Skeletal muscle satellite cell (primary cell): ENCODE measurements around the gene DNAH3.
A peak's percentile ranks its signal among the peaks of the same experiment; 100 is the strongest.
"Not testable (repeated sequence)": the region's sequence is repeated elsewhere in the genome, so short reads cannot be mapped to it uniquely, and the experiment has no call there.

Source experiments
- H3K27me3 ChIP-seq: 2 replicates; pipeline ENCODE4 v1.7.0; 2013; ENCODE audit warnings: low read length; ENCODE audit not compliant: control insufficient read depth, insufficient read depth
- H3K36me3 ChIP-seq: 2 replicates; pipeline ENCODE4 v1.7.0; 2013; ENCODE audit warnings: mild to moderate bottlenecking, control low read depth, low read length; ENCODE audit not compliant: insufficient read depth
- H3K4me1 ChIP-seq: 2 replicates; pipeline ENCODE4 v1.7.0; 2013; ENCODE audit warnings: low read length; ENCODE audit not compliant: control insufficient read depth, insufficient read depth
- H3K4me2 ChIP-seq: 2 replicates; pipeline ENCODE4 v1.7.0; 2013; ENCODE audit warnings: mild to moderate bottlenecking, low read length
- H3K4me3 ChIP-seq: 2 replicates; pipeline ENCODE4 v1.7.0; 2013; ENCODE audit warnings: low read length
- H3K9ac ChIP-seq: 2 replicates; pipeline ENCODE4 v1.7.0; 2013; ENCODE audit warnings: mild to moderate bottlenecking, low read depth, low read length, moderate library complexity
- H3K9me3 ChIP-seq: replicated peaks from 2 replicates; pipeline ENCODE4 v1.7.0; 2013; ENCODE audit warnings: mild to moderate bottlenecking, control low read depth, low read length

Gene DNAH3

GRCh38 chr16:21166561-21166961 lies 15.9 kb upstream of the DNAH3 start:
- H3K9me3 ChIP-seq, result no peaks in the 10 kb centered on the region
- peaks cover 18% of the 10 kb centered on the region for H3K36me3 ChIP-seq
- H3K4me3 ChIP-seq, result no peak overlapping the region
- no peak overlapping the region for H3K4me2 ChIP-seq
- peaks cover 14% of the 10 kb centered on the region for H3K4me1 ChIP-seq
- no peak overlapping the region for H3K9ac ChIP-seq
- H3K27me3 ChIP-seq, result no peaks in the 10 kb centered on the region

- Histone ChIP-seq H3K4me1 (peaks cover 22% of the 10 kb centered on the region), H3K4me2 (no peak overlapping the region), H3K4me3 (no peak overlapping the region), H3K9me3 (no peaks in the 10 kb centered on the region), H3K36me3 (peaks cover 7% of the 10 kb centered on the region), H3K27me3 (no peaks in the 10 kb centered on the region), H3K9ac (no peak overlapping the region)
Measured at GRCh38 chr16:21164521-21165168, 14.0 kb upstream of the DNAH3 start.

GRCh38 chr16:21163576-21163975 lies 12.9 kb upstream of the DNAH3 start:
- Histone ChIP-seq H3K27me3 (no peaks in the 10 kb centered on the region), H3K4me2 (no peak overlapping the region), H3K4me3 (no peak overlapping the region), H3K4me1 (peaks cover 25% of the 10 kb centered on the region), H3K9ac (no peak overlapping the region), H3K36me3 (peaks cover 7% of the 10 kb centered on the region), H3K9me3 (no peaks in the 10 kb centered on the region)

- no peak overlapping the region for H3K9ac ChIP-seq
- H3K4me1 ChIP-seq, result peaks cover 32% of the 10 kb centered on the region
- H3K4me3 ChIP-seq, result no peak overlapping the region
- H3K9me3 ChIP-seq, result no peaks in the 10 kb centered on the region
- H3K36me3 ChIP-seq, result peaks cover 7% of the 10 kb centered on the region
- H3K27me3 ChIP-seq, result no peaks in the 10 kb centered on the region
- no peak overlapping the region for H3K4me2 ChIP-seq
Measured at GRCh38 chr16:21162661-21163151, 12.1 kb upstream of the DNAH3 start.

- no peaks in the 10 kb centered on the region for H3K27me3 ChIP-seq
- no peak overlapping the region for H3K9ac ChIP-seq
- no peaks in the 10 kb centered on the region for H3K9me3 ChIP-seq
- H3K4me1 ChIP-seq, result peaks cover 24% of the 10 kb centered on the region
- no peak overlapping the region for H3K4me2 ChIP-seq
- no peak overlapping the region for H3K4me3 ChIP-seq
- H3K36me3 ChIP-seq, result peaks cover 7% of the 10 kb centered on the region
Measured at GRCh38 chr16:21161211-21161610, 10.6 kb upstream of the DNAH3 start.

- Histone ChIP-seq H3K9me3 (no peaks in the 10 kb centered on the region), H3K4me1 (peaks cover 24% of the 10 kb centered on the region), H3K36me3 (peaks cover 7% of the 10 kb centered on the region), H3K4me3 (no peak overlapping the region), H3K9ac (no peak overlapping the region), H3K27me3 (no peaks in the 10 kb centered on the region), H3K4me2 (no peak overlapping the region)
Measured at GRCh38 chr16:21160276-21160675, 9.6 kb upstream of the DNAH3 start.

GRCh38 chr16:21159281-21159951 lies 8.8 kb upstream of the DNAH3 start:
- Histone ChIP-seq H3K4me2 (peak overlapping the region; percentile 89), H3K36me3 (peaks cover 6% of the 10 kb centered on the region), H3K9me3 (no peaks in the 10 kb centered on the region), H3K4me1 (peaks cover 24% of the 10 kb centered on the region), H3K9ac (peak overlapping the region; percentile 77), H3K4me3 (peak overlapping the region; percentile 92), H3K27me3 (no peaks in the 10 kb centered on the region)

GRCh38 chr16:21158208-21159110 lies 7.8 kb upstream of the DNAH3 start, which contains the start of gene LDAF1:
LDAF1 (plus strand) TSS chr16:21158674; CDS start chr16:21161183, 2,509 bp downstream.
- H3K4me2 ChIP-seq, result peak within 1 kb of the TSS; percentile 89
- H3K4me1 ChIP-seq, result peaks cover 24% of the 10 kb centered on the region
- H3K9ac ChIP-seq, result peak within 1 kb of the TSS; percentile 77
- peaks cover 5% of the 10 kb centered on the region for H3K36me3 ChIP-seq
- peak within 1 kb of the TSS; percentile 92 for H3K4me3 ChIP-seq
- H3K27me3 ChIP-seq, result no peaks in the 10 kb centered on the region
- no peaks in the 10 kb centered on the region for H3K9me3 ChIP-seq

GRCh38 chr16:21157632-21158031 lies 7.0 kb upstream of the DNAH3 start:
- Histone ChIP-seq H3K4me3 (no peak overlapping the region), H3K4me1 (peaks cover 24% of the 10 kb centered on the region), H3K27me3 (no peaks in the 10 kb centered on the region), H3K4me2 (peak overlapping the region; percentile 89), H3K9ac (peak overlapping the region; percentile 77), H3K36me3 (no peaks in the 10 kb centered on the region), H3K9me3 (no peaks in the 10 kb centered on the region)

GRCh38 chr16:21156767-21157467 lies 6.3 kb upstream of the DNAH3 start:
- no peaks in the 10 kb centered on the region for H3K36me3 ChIP-seq
- H3K27me3 ChIP-seq, result no peaks in the 10 kb centered on the region
- peaks cover 24% of the 10 kb centered on the region for H3K4me1 ChIP-seq
- no peak overlapping the region for H3K4me3 ChIP-seq
- H3K9me3 ChIP-seq, result no peaks in the 10 kb centered on the region
- no peak overlapping the region for H3K4me2 ChIP-seq
- H3K9ac ChIP-seq, result no peak overlapping the region

GRCh38 chr16:21156011-21156410 lies 5.4 kb upstream of the DNAH3 start:
- not testable (repeated sequence) for H3K4me3 ChIP-seq, H3K4me2 ChIP-seq, H3K9me3 ChIP-seq, H3K9ac ChIP-seq, H3K36me3 ChIP-seq, H3K27me3 ChIP-seq
- peaks cover 21% of the 10 kb centered on the region for H3K4me1 ChIP-seq
